Pancreas (tissue), 10 donors: ENCODE results near the gene GNG8. TPM values are rescaled to one million over a fixed set of nuclear protein-coding genes. Genes with fewer than 3 reads are reported as not detected.

ENCODE experiments used
- ATAC-seq, 4 donors: fragments of 200-7000 bp; cut with Tn5 transposase; one replicate each; pipeline versions ENCODE4 v1.8.0 to v1.9.1; 2020; ENCODE audit warnings: mild to moderate bottlenecking in 4 of 4, moderate library complexity in 4 of 4
- DNase-seq, 6 donors: peaks; one replicate each; pipeline ENCODE4 v3.0.0-alpha.2; 2020
- FAIRE-seq: peaks from 2 replicates; lab custom pipeline; 2012; peaks lifted over from hg19 to GRCh38; lab: Jason Lieb, UNC
- H3K27ac ChIP-seq, 4 donors: fragments of 200-600 bp; sonication (generic); 1 replicate in 3 of 4; 2 replicates in 1 of 4; pipeline versions ENCODE4 v1.5.0 to v1.8.0; 2020
- H3K27me3 ChIP-seq, 4 donors: fragments of 200-600 bp; one replicate each; pipeline ENCODE4 v1.8.0; 2021
- H3K36me3 ChIP-seq, 3 donors: fragments of 200-600 bp; sonication (generic) in 1 of 3; one replicate each; pipeline versions ENCODE4 v1.5.0 to v1.8.0; 2020 to 2021
- H3K4me1 ChIP-seq, 3 donors: fragments of 200-600 bp; one replicate each; pipeline ENCODE4 v1.8.0; 2021
- H3K4me3 ChIP-seq, 4 donors: fragments of 200-600 bp; sonication (generic) in 2 of 4; one replicate each; pipeline versions ENCODE4 v1.5.0 to v1.8.0; 2020 to 2021
- H3K9me3 ChIP-seq, 4 donors: fragments of 200-600 bp; one replicate each; pipeline ENCODE4 v1.8.0; 2021
- CTCF ChIP-seq, 4 donors: fragments of 200-600 bp; sonication (generic) in 3 of 4; IDR thresholded peaks; one replicate each; pipeline versions ENCODE4 v1.5.0 to v1.8.0; 2021; ENCODE audit warnings: antibody characterized with exemption in 4 of 4
- WGBS, 2 donors: extraction: QIAGEN DNeasy Blood & Tissue Kit; methylation state at CpG; one replicate each; pipeline ENCODE4 v1.1.7; 2013; 5-methylcytosine and 5-hydroxymethylcytosine counted together
- intact Hi-C, 3 donors: fragments of 100-400 bp; cut with DNase I; formaldehyde crosslinking; loops; one replicate each; pipeline versions ENCODE4 v1.11.1 to v1.14.2; 2022
- polyA plus RNA-seq, 2 donors: library from polyadenylated mRNA; stranded (reverse); fragments of 200-250 nt; gene quantifications; one replicate each; pipeline ENCODE4 v1.2.3, GENCODE V29; 2013
- total RNA-seq, 6 donors: library from RNA; stranded (reverse); fragmentation: NEBNext Ultra II Directional in 4 of 6; extraction: Animal tissue kit (Norgen Biotek cat#: 25700) in 4 of 6; gene quantifications; one replicate each; pipeline versions ENCODE4 v1.2.1 to v1.2.4, GENCODE V29; 2021 to 2023
- donor health status: healthy with polysubstance abuse.
- donor health status: DM: no; HTN: no; CAD: no; lungs with moderate emphysema.
- donor health status: DM: no; HTN: no; CAD: no.
- donor health status: control.
- donor health status: control.
- donor health status: Bipolar disorder and iron deficiency.
- donor health status: DM: yes; HTN: yes; CAD: no.
- donor health status: DM: no; HTN: no; CAD: no.
- donor health status: DM: no; HTN: no; CAD: no.
- donor health status: DM: yes; HTN: yes; CAD: no.

The GNG8 gene
- total and polyA plus RNA-seq, 8 donors: not detected

GRCh38 chr19:46626446-46626845 is 9.6 kb downstream of the GNG8 start:
- Histone ChIP-seq H3K27me3 (no peaks in the 10 kb centered on the region), H3K4me1 (peaks cover 0 to 4% (median 0%) of the 10 kb centered on the region in 3 donors), H3K9me3 (no peaks in the 10 kb centered on the region), H3K4me3 (no peak overlapping the region), H3K27ac (no peak overlapping the region), H3K36me3 (no peaks in the 10 kb centered on the region)
- FAIRE-seq (no peak), DNase-seq (peak in 1 of 6 donors; percentile 58), ATAC-seq (no peak)
- 78 to 79% methylated on average over 12 to 14 of the region's 14 CpGs for WGBS, 2 donors
- TF ChIP-seq CTCF (IDR thresholded peaks at IDR 0.05): no peak
- intact Hi-C loops: no loop called here

GRCh38 chr19:46625731-46626130 is 10.3 kb downstream of the GNG8 start:
- DNase-seq (no peak), FAIRE-seq (no peak), ATAC-seq (no peak)
- H3K27ac ChIP-seq: no peak overlapping the region
- H3K4me1 ChIP-seq: peaks cover 0 to 4% (median 0%) of the 10 kb centered on the region in 3 donors
- H3K36me3 ChIP-seq: no peaks in the 10 kb centered on the region
- no peaks in the 10 kb centered on the region for H3K27me3 ChIP-seq
- intact Hi-C loops: no loop called here
- WGBS, 2 donors: 61 to 67% methylated on average over 12 of the region's 12 CpGs
- H3K4me3 ChIP-seq: no peak overlapping the region
- no peaks in the 10 kb centered on the region for H3K9me3 ChIP-seq
- no peak for TF ChIP-seq CTCF (IDR thresholded peaks at IDR 0.05)

- 65 to 75% methylated on average over 13 of the region's 13 CpGs for WGBS, 2 donors
- FAIRE-seq (no peak), ATAC-seq (peak in 3 of 4 donors; percentile 45 to 62 (median 47)), DNase-seq (no peak)
- Histone ChIP-seq H3K27ac (no peak within 1 kb of the TSS), H3K9me3 (no peaks in the 10 kb centered on the region), H3K4me3 (peak within 1 kb of the TSS in 1 of 4 donors; percentile 25), H3K36me3 (no peaks in the 10 kb centered on the region), H3K27me3 (no peaks in the 10 kb centered on the region), H3K4me1 (peaks cover 0 to 4% (median 0%) of the 10 kb centered on the region in 3 donors)
- intact Hi-C loops: no loop called here
- no peak for TF ChIP-seq CTCF (IDR thresholded peaks at IDR 0.05)
These were observed 10.9 kb downstream of the GNG8 start, which contains the start of gene PTGIR for GRCh38 chr19:46624958-46625661. PTGIR (minus strand) TSS chr19:46625089; CDS start chr19:46624225, 864 bp downstream.

GRCh38 chr19:46623915-46624502 is 12.0 kb downstream of the GNG8 start:
- Histone ChIP-seq H3K4me3 (peak overlapping the region in 1 of 4 donors; percentile 25), H3K27ac (no peak overlapping the region), H3K27me3 (no peaks in the 10 kb centered on the region)

More at GRCh38 chr19:46623915-46624502, 12.0 kb downstream of the GNG8 start:
- TF ChIP-seq CTCF (IDR thresholded peaks at IDR 0.05): no peak
- H3K36me3 ChIP-seq: no peaks in the 10 kb centered on the region
- H3K4me1 ChIP-seq: peaks cover 0 to 1% (median 1%) of the 10 kb centered on the region in 3 donors
- no peak for FAIRE-seq
- intact Hi-C loops: no loop called here
- 89 to 91% methylated on average over 35 of the region's 35 CpGs for WGBS, 2 donors
- no peak for ATAC-seq
- no peaks in the 10 kb centered on the region for H3K9me3 ChIP-seq
- DNase-seq: peak in 1 of 6 donors; percentile 66
